Hematopoietic multipotent progenitor cell treated with erythropoietin and hydrocortisone succinate and interleukin-3 and kit ligand, for 4 days (in vitro differentiated cells): ENCODE results near the gene CCN5.
"Not testable (repeated sequence)": the region's sequence is repeated elsewhere in the genome, so short reads cannot be mapped to it uniquely, and the experiment has no call there.

Experiments
- DNase-seq: peaks from one replicate; pipeline ENCODE4 v3.0.0-alpha.2; 2015

Gene CCN5, protein sequence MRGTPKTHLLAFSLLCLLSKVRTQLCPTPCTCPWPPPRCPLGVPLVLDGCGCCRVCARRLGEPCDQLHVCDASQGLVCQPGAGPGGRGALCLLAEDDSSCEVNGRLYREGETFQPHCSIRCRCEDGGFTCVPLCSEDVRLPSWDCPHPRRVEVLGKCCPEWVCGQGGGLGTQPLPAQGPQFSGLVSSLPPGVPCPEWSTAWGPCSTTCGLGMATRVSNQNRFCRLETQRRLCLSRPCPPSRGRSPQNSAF

DNA sequence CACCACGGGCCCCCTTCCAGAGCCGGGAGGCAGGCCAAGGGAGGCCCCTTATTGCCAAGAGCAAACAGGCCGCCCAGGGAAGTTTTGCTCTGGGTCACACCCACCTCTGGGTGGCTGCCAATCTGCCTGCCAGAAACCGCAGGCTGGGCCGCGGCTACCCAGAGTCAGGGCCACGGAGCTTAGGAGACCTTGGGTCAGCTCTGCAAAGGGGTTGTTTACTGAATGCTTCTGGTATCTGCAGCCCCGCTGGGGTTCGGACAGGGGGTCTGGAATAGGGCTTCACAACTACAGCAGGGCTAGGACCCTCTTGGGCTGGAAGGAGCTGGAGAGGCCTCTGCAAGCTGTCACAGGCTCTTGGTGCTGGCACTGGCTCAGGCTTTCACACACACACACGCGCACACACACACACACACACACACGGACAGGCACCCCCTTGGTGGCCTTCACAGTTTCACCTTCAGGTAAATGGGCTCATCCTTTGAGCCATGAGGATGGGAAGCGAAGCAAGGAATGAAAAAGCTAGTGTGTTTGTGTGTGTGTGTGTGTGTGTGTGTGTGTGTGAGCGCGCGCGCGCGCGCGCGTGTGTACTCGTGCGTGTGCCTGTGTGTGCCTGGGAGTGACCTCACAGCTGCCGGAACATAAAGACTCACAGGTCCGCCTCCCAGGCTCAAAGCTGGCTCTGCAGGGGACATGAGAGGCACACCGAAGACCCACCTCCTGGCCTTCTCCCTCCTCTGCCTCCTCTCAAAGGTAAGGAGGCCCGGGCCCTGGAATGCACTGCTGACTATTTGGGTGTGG, at the start of gene CCN5:
CCN5 (plus strand) TSS at position 669 of the 798 bp plus-strand sequence; CDS start at position 691, 22 bp downstream.
- peak; percentile 95 for DNase-seq

DNA sequence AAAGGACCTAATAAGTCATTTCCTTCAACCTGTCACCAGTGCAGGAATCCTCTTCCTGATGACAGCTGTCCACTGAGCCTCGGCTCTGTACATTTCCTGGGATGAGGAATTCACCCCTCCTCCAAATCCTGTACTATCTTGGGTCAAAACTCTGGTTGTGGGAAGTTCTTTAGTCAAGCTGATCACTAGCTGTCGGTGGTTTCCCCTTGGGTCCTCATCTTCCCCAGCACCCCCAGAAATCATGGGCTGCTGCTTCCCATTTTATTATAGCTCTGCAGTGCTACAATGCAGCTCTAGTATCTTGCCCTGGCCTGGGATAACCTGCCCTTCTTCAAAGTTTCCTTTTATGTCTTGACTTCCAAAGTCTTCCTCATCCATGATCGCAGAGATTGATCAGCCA, 49.1 kb upstream of the CCN5 start:
- DNase-seq, result no peak

DNA sequence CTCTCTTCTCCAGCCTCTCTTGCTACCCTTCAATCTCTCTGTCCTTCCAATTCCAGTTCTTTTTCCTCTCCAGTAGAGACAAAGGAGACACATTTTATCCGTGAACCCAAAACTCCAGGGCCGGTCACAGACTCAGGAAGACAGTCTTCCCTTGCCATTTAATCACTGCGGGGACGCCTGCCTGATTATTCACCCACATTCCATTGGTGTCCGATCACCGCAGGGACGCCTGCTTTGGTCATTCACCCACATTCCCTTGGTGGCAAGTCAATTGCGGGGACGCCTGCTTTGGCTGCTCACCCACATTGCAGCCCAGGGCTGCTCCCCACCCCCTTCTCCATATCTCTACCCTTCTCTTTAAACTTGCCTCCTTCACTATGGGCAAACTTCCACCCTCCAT, 44.3 kb upstream of the CCN5 start:
- not testable (repeated sequence) for DNase-seq

DNA sequence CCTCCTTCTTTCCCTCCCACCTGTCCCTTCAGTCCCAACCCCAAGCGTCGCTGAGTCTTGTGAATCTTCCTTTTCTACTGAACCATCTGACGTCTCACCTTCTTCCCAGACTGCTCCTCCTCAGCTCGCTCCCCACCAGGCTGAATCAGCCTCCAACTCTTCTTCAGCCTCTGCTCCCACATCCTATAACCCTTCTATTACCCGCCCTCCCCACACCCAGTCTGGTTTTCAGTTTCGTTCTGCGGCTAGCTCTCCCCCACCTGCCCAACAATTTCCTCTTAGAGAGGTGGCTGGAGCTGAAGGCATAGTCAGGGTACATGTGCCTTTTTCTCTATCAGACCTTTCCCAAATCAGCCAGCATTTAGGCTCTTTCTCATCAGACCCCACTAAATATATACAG, 43.6 kb upstream of the CCN5 start:
- DNase-seq, result peak; percentile 62

DNA sequence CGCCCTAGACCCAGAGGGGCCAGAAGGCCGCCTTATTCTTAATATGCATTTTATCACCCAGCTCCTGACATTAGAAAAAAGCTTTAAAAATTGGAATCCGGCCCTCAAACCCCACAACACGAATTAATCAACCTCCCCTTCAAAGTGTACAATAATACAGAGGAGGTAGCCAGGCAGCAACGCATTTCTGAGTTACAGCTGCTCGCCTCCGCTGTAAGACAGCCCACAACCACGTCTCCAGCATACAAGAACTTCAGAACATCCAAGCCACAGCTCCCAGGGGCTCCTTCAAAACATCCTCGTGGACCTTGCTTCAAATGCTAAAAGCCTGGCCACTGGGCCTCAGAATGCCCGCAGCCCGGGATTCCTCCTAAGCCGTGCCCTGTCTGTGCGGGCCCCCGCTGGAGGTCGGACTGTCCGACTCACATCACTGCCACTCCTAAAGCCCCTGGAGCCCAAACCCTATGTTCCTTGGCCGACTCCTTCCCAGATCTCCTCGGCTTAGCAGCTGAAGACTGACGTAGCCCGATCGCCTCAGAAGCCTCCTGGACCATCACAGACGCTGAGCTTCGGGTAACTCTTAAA, 42.8 kb upstream of the CCN5 start:
- not testable (repeated sequence) for DNase-seq

DNA sequence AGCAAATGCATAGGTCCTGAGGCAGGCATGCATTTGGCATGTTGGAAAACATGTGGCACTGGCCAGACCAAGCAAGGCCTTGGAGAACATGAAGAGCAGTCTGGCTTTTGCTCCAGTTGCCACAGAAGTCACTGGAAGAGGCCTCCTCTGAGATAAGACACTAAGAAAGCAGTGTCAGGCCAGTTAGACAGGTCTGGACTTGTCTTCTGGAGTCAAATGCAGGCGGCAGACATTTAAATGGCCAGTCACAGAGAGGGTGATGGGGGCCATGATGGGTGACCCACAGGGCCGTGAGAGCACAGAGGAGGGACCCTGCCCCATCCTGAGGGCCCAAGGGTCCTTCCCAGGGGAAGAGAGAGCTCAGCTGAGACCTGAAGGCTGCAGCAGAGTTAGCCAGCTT, 36.9 kb upstream of the CCN5 start:
- no peak for DNase-seq

DNA sequence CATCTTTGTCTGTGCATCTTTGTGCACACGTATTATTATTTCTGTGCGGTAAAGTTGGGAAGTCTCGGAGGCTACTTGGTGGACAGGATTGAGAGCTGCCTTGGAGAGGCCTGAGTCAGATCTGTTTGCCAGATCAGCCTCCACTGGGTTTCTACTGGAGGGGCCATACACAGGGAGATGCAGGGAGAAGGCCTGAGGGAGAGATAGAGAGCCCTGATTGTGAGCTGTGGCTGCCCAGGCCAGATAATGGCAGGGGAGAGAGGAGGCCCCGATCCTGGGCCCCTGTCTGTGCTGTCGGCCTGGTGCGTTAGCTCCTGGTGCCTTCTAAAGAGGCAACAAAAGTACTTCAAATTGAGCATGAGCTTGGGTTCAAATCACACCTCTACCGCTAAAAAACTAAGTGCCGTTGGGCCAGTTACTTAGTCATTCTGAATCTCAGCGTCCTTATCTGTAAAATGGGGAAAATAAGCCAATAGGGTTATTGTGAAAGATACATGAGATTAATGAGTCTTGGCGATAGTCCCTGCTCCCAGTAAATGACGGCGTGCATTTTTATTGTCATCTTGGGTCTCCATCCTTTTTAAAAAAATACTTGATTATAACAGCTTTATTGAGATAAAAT, 36.1 kb upstream of the CCN5 start:
- DNase-seq, result no peak

DNA sequence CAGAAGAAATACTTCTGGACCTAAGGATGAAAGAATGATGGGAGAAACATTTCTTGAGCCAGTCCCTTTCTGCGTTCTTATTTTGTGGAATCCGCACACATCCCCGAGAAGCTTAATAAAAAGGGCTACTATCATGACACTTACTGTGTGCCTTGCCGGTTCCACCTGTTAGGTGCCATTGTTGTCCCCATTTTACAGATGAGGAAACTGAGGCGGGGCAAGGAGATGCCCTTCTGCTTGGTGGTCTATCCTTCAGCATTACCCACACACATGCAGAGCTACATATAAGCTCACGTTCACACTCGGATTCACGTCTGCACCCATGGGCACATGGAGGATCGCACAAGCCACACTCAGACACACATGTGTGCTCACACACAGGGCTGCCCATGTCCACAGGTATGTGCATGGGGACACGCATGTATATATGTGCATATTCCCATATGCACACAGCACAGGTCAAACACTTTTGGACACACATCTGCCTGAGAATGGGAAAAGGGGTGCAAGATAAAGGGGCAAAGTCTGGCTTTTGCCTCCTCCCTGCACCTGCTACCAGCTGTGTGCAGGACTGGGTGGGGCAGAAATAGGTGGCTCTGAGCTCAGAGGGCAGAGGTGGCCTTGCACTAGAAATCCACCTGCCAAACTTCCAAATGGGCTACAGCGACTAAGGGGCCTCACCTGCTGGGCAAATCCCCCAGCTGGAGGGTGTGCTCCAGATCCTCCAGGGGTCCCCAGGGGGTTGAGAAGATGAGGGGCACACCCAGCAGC, 33.2 kb upstream of the CCN5 start:
- no peak for DNase-seq

DNA sequence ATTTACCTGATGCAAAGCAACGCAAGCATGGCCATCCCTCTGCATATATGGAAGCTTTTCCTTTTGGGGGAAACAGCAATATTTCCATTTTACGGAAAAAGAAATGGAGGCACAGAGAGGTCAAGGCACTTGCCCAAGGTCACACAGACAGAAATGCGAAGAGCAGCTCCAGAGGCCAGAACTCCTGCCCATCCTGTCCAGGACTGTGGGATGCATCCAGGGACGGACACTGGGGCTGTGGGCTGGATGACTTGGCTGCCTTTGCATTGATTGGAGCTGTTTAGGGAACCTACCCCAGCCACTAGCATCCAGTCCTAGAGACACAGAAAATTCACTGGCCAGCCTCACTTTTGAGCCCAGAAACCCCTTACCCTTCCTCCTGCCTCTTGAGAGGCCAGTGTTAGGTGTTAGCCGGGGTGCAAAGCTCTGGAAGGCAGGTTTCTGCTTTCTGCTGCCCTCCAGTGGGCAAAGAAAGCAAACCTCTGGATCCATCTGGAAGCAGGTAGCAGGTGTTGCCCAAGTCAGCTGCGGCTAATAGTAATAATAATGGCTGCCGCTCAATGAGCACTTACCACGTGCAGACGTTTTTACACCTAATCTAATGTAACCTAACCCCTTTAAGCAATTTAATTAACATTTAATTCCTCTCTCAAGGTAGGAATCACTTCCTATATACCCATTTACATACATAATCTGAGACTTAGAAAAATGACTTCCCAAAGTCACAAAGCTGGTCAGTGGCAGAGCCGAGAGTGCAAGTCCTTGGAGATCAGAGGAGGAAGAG, 31.7 kb upstream of the CCN5 start:
- DNase-seq, result peak; percentile 73

DNA sequence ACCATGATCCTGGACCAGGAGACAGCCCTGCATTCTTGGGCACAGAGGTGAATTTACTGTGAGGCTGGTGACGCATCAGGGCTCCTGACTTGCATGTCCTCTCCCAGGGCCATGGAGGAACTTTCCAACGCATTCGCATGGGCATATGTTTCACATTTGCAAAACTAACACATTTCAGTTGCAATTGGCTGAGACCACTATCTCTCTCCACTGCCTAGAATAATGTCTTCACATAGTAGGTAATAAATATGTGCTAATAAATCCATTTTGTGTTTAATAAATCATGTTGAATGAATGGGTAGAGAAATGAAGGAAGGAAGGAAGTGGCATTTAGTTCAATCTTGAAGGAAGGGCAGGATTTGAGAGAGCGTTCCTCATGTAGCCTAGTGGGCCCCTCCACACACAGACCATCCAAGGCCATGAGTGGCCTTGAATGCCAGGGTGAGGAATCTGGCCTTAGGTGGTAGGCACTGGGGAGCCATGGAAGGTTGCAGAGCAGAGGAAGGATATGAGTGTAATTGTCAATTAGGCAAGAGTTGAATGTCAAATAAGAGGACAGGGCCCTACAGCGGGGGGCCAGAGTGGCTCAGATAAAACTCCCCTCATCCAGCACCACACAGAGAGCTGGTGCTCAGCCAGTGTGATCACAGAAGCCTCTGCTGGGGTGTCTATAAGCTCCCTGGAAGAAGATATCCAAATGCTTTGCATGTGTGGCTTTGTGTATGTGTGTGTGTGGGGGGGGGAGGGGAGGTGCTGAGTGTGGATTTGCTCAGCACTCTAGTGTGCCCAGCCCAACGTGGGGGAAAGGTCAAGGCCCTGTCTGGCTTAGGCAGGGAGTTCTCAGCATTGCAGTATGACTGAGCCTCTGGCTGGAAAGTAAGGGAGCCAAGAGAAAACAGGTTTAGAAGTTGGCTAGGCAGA, 30.9 kb upstream of the CCN5 start:
- DNase-seq, result no peak

DNA sequence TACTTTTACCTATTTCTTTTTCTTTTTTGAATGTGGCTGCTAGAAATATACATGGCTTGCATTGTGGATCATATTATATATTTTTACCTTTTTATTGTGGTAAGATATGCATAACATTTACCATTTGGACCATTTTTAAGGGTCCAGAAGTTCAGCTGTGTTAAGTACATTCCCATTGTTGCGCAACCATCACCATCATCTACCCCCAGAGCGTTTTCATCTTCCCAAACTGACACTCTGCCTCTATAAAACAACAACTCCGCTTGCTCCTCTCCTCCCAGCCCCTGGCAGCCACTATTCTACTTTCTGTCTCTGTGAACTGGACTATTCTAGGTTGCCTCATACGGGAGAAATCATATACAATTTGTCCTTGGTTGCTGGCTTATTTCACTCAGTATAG, 28.2 kb upstream of the CCN5 start:
- DNase-seq, result no peak

DNA sequence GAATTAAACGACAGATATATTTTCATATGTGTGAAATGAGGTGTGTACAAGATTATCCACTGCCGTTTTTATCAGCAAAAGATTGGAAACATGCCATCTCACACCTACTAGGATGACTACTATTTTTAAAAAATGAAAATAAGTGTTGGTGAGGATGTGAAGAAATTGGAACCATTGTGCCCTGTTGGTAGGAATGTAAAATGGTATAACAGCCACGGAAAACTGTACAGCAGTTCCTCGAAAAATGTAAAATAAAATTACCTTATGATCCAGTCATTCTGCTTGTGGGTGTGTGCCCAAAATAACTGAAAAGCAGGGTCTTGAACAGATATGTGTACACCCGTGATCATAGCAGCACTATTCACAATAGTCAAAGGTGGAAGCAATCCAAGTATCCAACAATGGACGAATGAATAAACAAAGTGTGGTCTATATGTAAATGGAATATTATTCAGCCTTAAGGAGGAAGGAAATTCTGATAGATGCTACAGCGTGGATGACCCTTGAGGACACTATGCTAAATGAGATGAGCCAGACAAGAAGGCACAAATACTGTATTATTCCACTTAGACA, 27.0 kb upstream of the CCN5 start:
- DNase-seq, result no peak

DNA sequence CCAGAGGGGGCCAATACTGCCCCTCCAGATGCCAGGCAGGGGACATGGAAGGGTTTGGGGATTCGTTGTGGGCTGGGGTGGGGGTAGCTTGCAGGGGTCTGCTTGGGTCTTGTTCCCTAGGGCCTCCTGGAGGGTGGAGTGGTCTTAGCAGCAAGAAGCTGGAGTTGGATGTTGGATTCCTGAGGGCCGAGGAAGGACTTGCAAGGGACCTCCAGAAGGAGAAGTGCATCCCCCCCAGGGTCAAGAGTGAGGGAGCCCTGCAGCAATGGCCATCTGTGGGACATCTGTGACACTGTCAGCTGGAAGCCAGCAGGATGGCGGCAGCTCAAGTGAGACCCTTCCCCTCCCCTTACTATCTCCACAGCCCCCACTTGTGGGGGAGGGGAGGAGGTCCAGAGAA, 25.4 kb upstream of the CCN5 start:
- no peak for DNase-seq

DNA sequence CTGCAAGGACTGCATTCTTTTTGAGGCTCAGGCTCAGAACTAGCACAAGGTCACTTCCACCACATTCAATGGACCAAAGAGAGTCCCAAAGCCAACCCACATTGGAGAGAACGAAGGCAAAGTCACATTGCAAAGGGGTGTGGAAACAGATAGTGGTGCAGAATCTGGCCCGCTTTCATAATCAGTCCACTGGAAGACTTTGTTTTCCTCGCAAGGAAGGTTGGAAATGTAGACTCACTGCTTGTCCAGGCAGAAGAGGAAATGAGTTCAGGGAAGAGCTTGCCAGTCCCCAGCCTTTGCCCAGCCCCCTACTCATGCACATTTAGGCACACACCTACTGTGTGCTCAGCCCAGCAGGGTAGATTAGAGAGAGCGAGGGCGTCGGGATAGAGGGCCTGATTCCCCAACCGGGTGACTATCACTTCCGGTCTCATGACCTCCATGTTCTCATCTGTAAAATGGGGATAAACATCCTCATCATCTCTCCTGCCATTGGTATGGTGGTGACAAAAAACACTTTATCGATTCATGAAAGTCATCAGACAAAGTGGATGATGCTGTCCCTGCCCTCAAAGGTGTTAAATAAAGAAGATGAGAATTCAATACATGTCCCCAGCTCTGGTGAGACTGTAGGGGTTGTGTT, 24.3 kb upstream of the CCN5 start:
- DNase-seq, result no peak

DNA sequence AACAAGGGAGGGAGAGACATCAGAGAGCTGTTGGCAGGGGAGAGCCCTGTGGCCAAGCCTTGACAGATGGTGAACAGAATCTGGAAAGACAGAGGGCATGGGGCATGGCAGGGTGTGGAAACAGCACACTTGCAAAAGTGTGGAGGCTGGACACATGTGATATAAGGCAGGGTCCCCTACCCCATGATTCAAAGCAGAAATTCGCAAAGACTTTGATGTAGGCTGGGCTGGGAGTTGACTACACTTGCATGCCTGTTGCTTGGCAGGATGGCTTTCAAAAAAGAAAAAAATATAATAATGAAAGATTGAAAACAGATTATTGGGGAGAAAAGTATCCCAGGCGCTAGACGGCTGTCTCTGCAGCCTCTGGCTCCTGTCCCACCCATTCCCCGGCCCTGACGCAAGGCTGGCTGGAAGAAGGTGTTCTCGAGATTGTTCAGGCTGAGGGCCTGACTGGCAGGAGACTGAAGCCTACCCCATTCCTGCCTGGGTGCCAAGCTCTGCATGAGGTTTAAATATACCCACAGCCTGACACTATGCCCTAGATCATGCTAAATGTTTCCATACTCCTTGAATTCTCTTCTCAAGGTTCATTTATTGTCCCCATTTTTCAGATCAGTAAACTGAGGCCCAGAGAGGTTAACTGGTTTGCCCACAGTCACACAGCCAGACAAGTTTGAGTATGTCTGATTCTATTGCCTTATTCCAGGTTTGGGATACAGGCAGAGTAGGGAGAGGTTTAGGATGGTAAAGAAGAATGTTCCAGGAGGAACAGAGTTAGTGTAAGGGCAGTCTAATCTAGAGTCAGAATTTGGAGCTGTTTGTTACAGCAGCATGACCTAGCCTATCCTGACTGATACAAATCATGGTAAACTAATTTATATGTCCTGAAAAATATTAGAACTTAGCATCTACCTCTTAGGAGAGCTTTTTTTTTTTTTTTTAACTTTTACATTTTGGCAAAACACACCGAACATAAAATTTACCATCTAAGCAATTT, 23.4 kb upstream of the CCN5 start:
- no peak for DNase-seq

DNA sequence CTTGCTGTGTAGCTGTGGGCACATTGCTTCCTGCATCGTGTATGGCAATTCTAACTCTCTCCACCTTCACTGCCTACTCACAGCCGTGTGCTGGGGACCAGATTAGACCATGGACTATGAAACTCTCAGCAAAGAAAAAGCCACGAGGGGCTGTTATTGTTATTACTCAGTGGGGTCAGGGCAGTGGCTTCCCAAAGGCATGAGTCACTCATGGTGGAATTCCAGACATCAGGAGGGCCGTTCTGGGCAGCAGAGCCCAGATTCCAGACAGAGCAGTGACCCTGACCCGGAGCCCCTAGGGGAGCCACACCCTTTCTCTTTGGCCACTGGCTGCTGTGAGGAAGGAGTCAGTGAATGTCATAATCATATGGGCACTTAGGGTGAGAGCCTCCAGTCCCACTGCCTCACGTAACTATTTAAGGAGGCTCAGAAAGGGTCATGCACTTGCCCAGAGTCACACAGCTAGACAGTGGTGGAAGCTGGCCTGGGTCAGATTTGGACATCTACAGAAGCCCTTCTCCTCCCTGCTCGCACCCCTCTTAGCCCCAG, 22.2 kb upstream of the CCN5 start:
- DNase-seq, result no peak

DNA sequence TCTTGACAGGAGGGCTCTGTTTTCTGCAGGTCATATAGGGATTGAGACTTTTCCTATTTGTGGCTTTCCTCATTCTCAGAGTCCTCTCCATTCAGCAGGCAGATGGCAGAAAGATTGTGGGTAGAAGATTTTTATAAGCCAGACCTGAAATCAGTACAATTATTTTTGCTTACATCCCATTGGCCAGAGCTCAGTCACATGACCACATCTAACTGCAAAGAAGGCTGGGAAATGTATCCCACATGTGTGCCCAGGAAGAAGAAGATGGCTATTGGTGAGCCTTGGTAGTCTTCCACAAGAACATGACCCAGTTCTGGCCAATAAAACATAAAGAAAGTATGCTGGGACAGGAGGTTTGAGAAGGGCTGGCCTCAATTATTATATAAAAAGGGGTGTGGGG, 21.5 kb upstream of the CCN5 start:
- no peak for DNase-seq

DNA sequence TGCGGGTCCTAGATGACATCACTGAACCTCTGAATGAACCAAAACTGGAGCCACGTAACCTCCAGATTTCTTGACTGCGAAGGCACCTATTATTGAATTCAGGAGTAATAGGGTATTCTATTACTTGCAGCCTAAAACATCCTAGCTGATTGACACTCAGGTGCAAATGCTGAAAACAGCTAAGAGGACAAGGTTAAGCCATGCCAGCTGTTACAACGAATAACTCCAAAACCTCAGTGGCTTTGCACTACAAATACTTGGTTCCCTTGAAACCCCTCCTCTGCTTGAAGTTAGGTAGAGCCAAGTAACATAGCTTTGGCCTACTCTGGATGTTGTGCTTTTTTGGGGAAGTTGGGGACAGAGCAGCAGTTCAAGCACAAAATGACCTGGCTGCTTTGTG, 21.0 kb upstream of the CCN5 start:
- no peak for DNase-seq

DNA sequence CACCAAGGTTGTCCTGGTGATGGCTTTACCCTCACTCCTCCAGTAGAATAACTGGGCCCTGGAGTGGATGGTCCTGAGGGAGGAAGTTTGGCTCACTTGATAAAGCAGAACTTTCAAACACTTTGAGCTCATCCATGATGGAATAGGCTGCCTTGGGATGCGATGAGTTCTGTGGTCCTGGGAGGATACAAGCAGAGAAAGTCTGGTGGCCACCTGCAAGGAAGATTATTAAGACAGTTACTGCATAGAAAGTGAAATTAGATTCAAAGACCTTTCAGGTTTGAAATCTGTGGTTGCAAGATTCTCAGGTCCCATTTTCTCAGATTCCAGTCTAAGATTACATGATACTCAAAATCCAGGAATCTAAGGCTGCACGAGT, 19.9 kb upstream of the CCN5 start:
- DNase-seq, result no peak
